K562 (cell line): Measurements from ENCODE around the gene BIK. TPM values are rescaled to one million over a fixed set of nuclear protein-coding genes. Genes with fewer than 3 reads are reported as not detected.

Experiments
- CBFA2T3 ChIP-seq: fragments of 450-650 bp; IDR thresholded peaks from 2 replicates; pipeline ENCODE4 v1.6.1; 2017
- CEBPB ChIP-seq: fragments of 450-650 bp; IDR thresholded peaks from 2 replicates; pipeline ENCODE4 v1.6.1; 2016; ENCODE audit warnings: missing genetic modification characterization, missing compliant biosample characterization
- CREBBP ChIP-seq: IDR thresholded peaks from one replicate; pipeline ENCODE4 v1.6.1; 2012; ENCODE audit warnings: low read depth, mild to moderate bottlenecking, control low read depth, inconsistent platforms, low read length
- LEF1 ChIP-seq: fragments of 450-650 bp; IDR thresholded peaks from 2 replicates; pipeline ENCODE4 v1.6.1; 2016; ENCODE audit warnings: mild to moderate bottlenecking
- PYGO2 ChIP-seq: fragments of 450-650 bp; IDR thresholded peaks from 2 replicates; pipeline ENCODE4 v1.6.1; 2016; ENCODE audit warnings: mild to moderate bottlenecking, missing genetic modification characterization, moderate library complexity, missing compliant biosample characterization
- RBM14 ChIP-seq: fragments of 200-400 bp; formaldehyde crosslinking; IDR thresholded peaks from 2 replicates; pipeline ENCODE4 v1.6.1; 2018; ENCODE audit warnings: low read depth, mild to moderate bottlenecking, low read length, moderate library complexity, borderline replicate concordance; ENCODE audit not compliant: insufficient read depth
- SAFB2 ChIP-seq: fragments of 200-400 bp; formaldehyde crosslinking; IDR thresholded peaks from 2 replicates; pipeline ENCODE4 v1.6.1; 2018; ENCODE audit warnings: borderline replicate concordance, low read length, low read depth, moderate library complexity; ENCODE audit not compliant: severe bottlenecking
- SIX5 ChIP-seq, 2 experiments: IDR thresholded peaks; 2 replicates each; pipeline ENCODE4 v1.6.1; 2011; ENCODE audit warnings: low read length in 2 of 2, borderline replicate concordance in 1 of 2, low read depth in 1 of 2, mild to moderate bottlenecking in 1 of 2, moderate library complexity in 1 of 2; ENCODE audit not compliant: insufficient read depth in 1 of 2
- SMAD2 ChIP-seq: fragments of 150-350 bp; IDR thresholded peaks from 2 replicates; pipeline ENCODE4 v1.6.1; 2014; ENCODE audit warnings: low read depth, mild to moderate bottlenecking, low read length
- TAF7 ChIP-seq: fragments of 450-650 bp; IDR thresholded peaks from 2 replicates; pipeline ENCODE4 v1.6.1; 2016; ENCODE audit warnings: missing genetic modification characterization, missing compliant biosample characterization
- THRAP3 ChIP-seq: fragments of 450-650 bp; IDR thresholded peaks from 2 replicates; pipeline ENCODE4 v1.6.1; 2016; ENCODE audit warnings: mild to moderate bottlenecking, inconsistent platforms, borderline replicate concordance
- polyA plus RNA-seq, 8 experiments: library from polyadenylated mRNA; depleted of rRNA in 4 of 8; stranded (reverse) in 5 of 8; unstranded in 3 of 8; fragments of >200 nt; fragmentation: Nextera tagmentation in 2 of 8; fragmentation: Illumina TruSeq in 1 of 8; extraction: Ambion mirVana in 2 of 8; extraction: Trizol in 1 of 8; gene quantifications; 2 replicates each; pipeline versions ENCODE4 v1.2.1 to v1.2.3, GENCODE V29; 2011 to 2014; ENCODE audit warnings: inconsistent platforms in 1 of 8, missing spikeins in 1 of 8
- total RNA-seq, 7 experiments: library from RNA; depleted of rRNA in 6 of 7; stranded (reverse); fragments of >200 nt in 6 of 7; fragmentation: Illumina TruSeq in 2 of 7; extraction: Trizol in 2 of 7; gene quantifications; 2 replicates each; pipeline versions ENCODE4 v1.2.1 to v1.2.3, GENCODE V29; 2011 to 2021; ENCODE audit warnings: low replicate concordance in 1 of 7
- TF ChIP-seq, protein P1 (sequence below): sonication (generic); formaldehyde crosslinking; IDR thresholded peaks from 2 replicates; pipeline ENCODE4 v1.8.0; 2022; ENCODE audit warnings: missing genetic modification reagents, mild to moderate bottlenecking, moderate library complexity, borderline replicate concordance
- TF ChIP-seq, protein P2 (sequence below): sonication (generic); formaldehyde crosslinking; IDR thresholded peaks from 2 replicates; pipeline ENCODE4 v1.8.0; 2022; ENCODE audit warnings: missing genetic modification reagents, mild to moderate bottlenecking, borderline replicate concordance
- TF ChIP-seq, protein P3 (sequence below): fragments of 450-650 bp; formaldehyde crosslinking; IDR thresholded peaks from 2 replicates; pipeline ENCODE4 v1.4.0; 2020; ENCODE audit warnings: mild to moderate bottlenecking, moderate library complexity
- TF ChIP-seq, protein P4 (sequence below): fragments of 450-650 bp; IDR thresholded peaks from 2 replicates; pipeline ENCODE4 v1.6.1; 2016; ENCODE audit warnings: antibody characterized with exemption

Gene BIK
- total and polyA plus RNA-seq, 9 of the 15 experiments (the other 6 are each of a cell fraction or from before 2014, with no cell fraction given), result 0.08 to 0.23 (median 0.18) TPM; not detected in 4

DNA sequence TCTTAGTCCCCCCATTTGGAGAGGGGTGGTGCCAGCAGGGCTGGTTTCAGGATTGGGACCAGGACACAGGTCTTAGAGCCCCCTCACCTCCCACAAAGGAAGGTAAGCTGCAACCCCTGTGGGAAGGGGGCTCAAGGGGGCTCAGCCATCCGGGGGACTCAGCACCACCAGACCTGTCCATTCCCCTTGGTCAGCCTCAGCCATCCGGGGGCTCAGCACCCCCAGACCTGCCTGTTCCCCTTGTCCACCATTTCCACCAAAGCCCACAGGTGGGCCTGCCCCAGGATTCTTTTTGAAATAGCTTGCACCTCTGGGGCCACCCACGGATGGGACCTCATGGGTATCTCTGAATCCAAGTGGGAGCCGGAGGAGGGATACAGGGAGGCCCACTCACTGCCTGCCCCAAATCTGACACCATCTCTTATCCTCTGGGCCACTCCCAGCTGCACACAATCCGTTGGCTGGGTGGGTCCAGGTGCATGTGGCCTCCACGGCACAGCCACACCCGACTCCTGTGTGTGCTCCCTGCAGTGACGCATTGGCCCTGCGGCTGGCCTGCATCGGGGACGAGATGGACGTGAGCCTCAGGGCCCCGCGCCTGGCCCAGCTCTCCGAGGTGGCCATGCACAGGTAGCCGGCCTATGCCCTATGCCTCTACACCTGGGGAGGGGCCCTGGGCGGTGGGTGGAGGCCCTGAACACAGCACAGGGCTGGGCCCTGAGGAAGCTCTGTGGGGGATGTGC is 16.8 kb downstream of the BIK start (continued):
- TF ChIP-seq, protein P1, sequence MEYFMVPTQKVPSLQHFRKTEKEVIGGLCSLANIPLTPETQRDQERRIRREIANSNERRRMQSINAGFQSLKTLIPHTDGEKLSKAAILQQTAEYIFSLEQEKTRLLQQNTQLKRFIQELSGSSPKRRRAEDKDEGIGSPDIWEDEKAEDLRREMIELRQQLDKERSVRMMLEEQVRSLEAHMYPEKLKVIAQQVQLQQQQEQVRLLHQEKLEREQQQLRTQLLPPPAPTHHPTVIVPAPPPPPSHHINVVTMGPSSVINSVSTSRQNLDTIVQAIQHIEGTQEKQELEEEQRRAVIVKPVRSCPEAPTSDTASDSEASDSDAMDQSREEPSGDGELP (CRISPR knock-in tag), result 0 out of 2 replicates have a peak, but pooled peaks have one; percentile 11
- TF ChIP-seq LEF1 (no peak), CEBPB (tag) (no peak), THRAP3 (no peak), CBFA2T3 (peak; percentile 33; the same call in 1 of the 2 replicates), SAFB2 (no peak), PYGO2 (tag) (no peak), TAF7 (tag) (no peak), RBM14 (no peak), CREBBP (no peak), SMAD2 (no peak), SIX5 (IDR thresholded peaks at IDR 0.05; ENCODE audit: borderline replicate concordance in 1 of 2, insufficient read depth in 1 of 2, low read depth in 1 of 2, low read length in 2 of 2) (no peak)
- TF ChIP-seq, protein P2, sequence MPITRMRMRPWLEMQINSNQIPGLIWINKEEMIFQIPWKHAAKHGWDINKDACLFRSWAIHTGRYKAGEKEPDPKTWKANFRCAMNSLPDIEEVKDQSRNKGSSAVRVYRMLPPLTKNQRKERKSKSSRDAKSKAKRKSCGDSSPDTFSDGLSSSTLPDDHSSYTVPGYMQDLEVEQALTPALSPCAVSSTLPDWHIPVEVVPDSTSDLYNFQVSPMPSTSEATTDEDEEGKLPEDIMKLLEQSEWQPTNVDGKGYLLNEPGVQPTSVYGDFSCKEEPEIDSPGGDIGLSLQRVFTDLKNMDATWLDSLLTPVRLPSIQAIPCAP (CRISPR knock-in tag), result no peak
- TF ChIP-seq, protein P3, sequence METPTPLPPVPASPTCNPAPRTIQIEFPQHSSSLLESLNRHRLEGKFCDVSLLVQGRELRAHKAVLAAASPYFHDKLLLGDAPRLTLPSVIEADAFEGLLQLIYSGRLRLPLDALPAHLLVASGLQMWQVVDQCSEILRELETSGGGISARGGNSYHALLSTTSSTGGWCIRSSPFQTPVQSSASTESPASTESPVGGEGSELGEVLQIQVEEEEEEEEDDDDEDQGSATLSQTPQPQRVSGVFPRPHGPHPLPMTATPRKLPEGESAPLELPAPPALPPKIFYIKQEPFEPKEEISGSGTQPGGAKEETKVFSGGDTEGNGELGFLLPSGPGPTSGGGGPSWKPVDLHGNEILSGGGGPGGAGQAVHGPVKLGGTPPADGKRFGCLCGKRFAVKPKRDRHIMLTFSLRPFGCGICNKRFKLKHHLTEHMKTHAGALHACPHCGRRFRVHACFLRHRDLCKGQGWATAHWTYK (CRISPR knock-in tag), result no peak
- TF ChIP-seq, protein P4, sequence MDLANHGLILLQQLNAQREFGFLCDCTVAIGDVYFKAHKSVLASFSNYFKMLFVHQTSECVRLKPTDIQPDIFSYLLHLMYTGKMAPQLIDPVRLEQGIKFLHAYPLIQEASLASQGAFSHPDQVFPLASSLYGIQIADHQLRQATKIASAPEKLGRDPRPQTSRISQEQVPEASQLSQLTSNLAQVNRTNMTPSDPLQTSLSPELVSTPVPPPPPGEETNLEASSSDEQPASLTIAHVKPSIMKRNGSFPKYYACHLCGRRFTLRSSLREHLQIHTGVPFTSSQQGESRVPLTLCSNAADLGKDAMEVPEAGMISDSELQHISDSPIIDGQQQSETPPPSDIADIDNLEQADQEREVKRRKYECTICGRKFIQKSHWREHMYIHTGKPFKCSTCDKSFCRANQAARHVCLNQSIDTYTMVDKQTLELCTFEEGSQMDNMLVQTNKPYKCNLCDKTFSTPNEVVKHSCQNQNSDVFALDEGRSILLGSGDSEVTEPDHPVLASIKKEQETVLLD, result no peak
